IPS-11a (cell line): ENCODE measurements around the gene USP1.

Source experiments
- H3K4me3 ChIP-seq: one replicate; pipeline ENCODE4 v1.5.1; 2013; ENCODE audit warnings: low read depth, low read length, control low read depth

The USP1 gene

GRCh38 chr1:62436466-62437272 lies at the start of gene USP1:
USP1 (plus strand) TSS chr1:62437049; CDS start chr1:62439868, 2,819 bp downstream.
- peak within 1 kb of the TSS; percentile 89 for H3K4me3 ChIP-seq

GRCh38 chr1:62389531-62389930 lies 47.3 kb upstream of the USP1 start:
- no peak overlapping the region for H3K4me3 ChIP-seq

- no peak overlapping the region for H3K4me3 ChIP-seq
Observed at GRCh38 chr1:62390071-62390470, 46.8 kb upstream of the USP1 start.

GRCh38 chr1:62391369-62391971 lies 45.4 kb upstream of the USP1 start:
- H3K4me3 ChIP-seq = no peak overlapping the region

GRCh38 chr1:62392951-62393350 lies 43.9 kb upstream of the USP1 start:
- H3K4me3 ChIP-seq = no peak overlapping the region

- no peak overlapping the region for H3K4me3 ChIP-seq
Observed at GRCh38 chr1:62394646-62395045, 42.2 kb upstream of the USP1 start.

- no peak overlapping the region for H3K4me3 ChIP-seq
Observed at GRCh38 chr1:62395291-62395690, 41.6 kb upstream of the USP1 start.

GRCh38 chr1:62396871-62397270 lies 40.0 kb upstream of the USP1 start:
- no peak overlapping the region for H3K4me3 ChIP-seq

- H3K4me3 ChIP-seq = no peak overlapping the region
Observed at GRCh38 chr1:62397301-62397700, 39.5 kb upstream of the USP1 start.

GRCh38 chr1:62398377-62398776 lies 38.5 kb upstream of the USP1 start:
- H3K4me3 ChIP-seq = no peak overlapping the region

GRCh38 chr1:62401034-62401760 lies 35.7 kb upstream of the USP1 start:
- no peak overlapping the region for H3K4me3 ChIP-seq

- no peak overlapping the region for H3K4me3 ChIP-seq
Observed at GRCh38 chr1:62405247-62405646, 31.6 kb upstream of the USP1 start.

- no peak overlapping the region for H3K4me3 ChIP-seq
Observed at GRCh38 chr1:62406576-62406975, 30.3 kb upstream of the USP1 start.

GRCh38 chr1:62407398-62408009 lies 29.3 kb upstream of the USP1 start:
- H3K4me3 ChIP-seq = no peak overlapping the region

GRCh38 chr1:62415687-62416086 lies 21.2 kb upstream of the USP1 start:
- H3K4me3 ChIP-seq = no peak overlapping the region

GRCh38 chr1:62417351-62417999 lies 19.4 kb upstream of the USP1 start:
- H3K4me3 ChIP-seq = no peak overlapping the region

- H3K4me3 ChIP-seq = no peak overlapping the region
Observed at GRCh38 chr1:62420214-62420613, 16.6 kb upstream of the USP1 start.

GRCh38 chr1:62423580-62424242 lies 13.1 kb upstream of the USP1 start:
- no peak overlapping the region for H3K4me3 ChIP-seq

- no peak overlapping the region for H3K4me3 ChIP-seq
Observed at GRCh38 chr1:62424411-62424810, 12.4 kb upstream of the USP1 start.

GRCh38 chr1:62425041-62425440 lies 11.8 kb upstream of the USP1 start:
- no peak overlapping the region for H3K4me3 ChIP-seq
